Subcutaneous abdominal adipose tissue (tissue), 5 donors: Measurements from ENCODE around the gene TKFC.

Experiments
- H3K27ac ChIP-seq: one replicate; pipeline ENCODE4 v1.7.0; 2013; ENCODE audit warnings: low read depth, mild to moderate bottlenecking, inconsistent platforms, low read length, moderate library complexity
- H3K27me3 ChIP-seq, 5 donors: one replicate each; pipeline ENCODE4 v1.7.0; 2013; ENCODE audit warnings: low read length in 5 of 5, inconsistent platforms in 1 of 5; ENCODE audit not compliant: control insufficient read depth in 5 of 5, insufficient read depth in 4 of 5
- H3K36me3 ChIP-seq, 5 donors: one replicate each; pipeline ENCODE4 v1.7.0; 2013; ENCODE audit warnings: low read length in 5 of 5; ENCODE audit not compliant: control insufficient read depth in 5 of 5, insufficient read depth in 5 of 5
- H3K4me1 ChIP-seq, 5 donors: one replicate each; pipeline ENCODE4 v1.7.0; 2013; ENCODE audit warnings: low read length in 5 of 5, mild to moderate bottlenecking in 3 of 5, moderate library complexity in 1 of 5; ENCODE audit not compliant: control insufficient read depth in 5 of 5, insufficient read depth in 5 of 5
- H3K4me3 ChIP-seq, 5 donors: one replicate each; pipeline ENCODE4 v1.7.0; 2013; ENCODE audit warnings: low read length in 5 of 5, low read depth in 1 of 5
- H3K9ac ChIP-seq, 5 donors: one replicate each; pipeline ENCODE4 v1.7.0; 2013; ENCODE audit warnings: low read length in 5 of 5, mild to moderate bottlenecking in 4 of 5, moderate library complexity in 3 of 5
- H3K9me3 ChIP-seq, 5 donors: one replicate each; pipeline ENCODE4 v1.7.0; 2013; ENCODE audit warnings: low read length in 5 of 5; ENCODE audit not compliant: control insufficient read depth in 5 of 5
- donor health status: healthy.
- donor health status: healthy.
- donor health status: healthy.
- donor health status: healthy.
- donor health status: healthy.

The TKFC gene

DNA sequence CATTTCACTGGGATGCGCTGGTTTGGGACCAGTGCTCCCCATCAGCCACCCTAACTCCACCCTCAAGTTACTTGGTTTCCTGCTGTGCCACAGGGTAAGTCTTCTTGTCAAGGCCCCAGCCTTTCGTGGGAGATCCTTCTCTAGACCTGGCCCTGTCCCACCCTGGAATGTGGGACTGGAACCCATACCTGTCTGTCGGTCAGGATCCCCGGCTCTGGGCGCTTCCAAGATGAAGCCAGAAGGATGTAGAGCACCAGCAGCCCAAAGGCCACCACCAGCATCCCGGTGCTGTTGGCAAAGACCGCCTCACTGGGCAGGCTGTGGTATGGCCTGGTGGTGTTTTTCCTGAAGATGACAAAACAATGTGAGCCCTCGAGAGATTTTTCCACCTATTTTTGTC lies 17.8 kb downstream of the TKFC start:
- Histone ChIP-seq H3K9ac (peak overlapping the region in 1 of 5 donors; percentile 38), H3K36me3 (peaks cover 0 to 81% (median 63%) of the 10 kb centered on the region in 5 donors), H3K27ac (no peak overlapping the region)

DNA sequence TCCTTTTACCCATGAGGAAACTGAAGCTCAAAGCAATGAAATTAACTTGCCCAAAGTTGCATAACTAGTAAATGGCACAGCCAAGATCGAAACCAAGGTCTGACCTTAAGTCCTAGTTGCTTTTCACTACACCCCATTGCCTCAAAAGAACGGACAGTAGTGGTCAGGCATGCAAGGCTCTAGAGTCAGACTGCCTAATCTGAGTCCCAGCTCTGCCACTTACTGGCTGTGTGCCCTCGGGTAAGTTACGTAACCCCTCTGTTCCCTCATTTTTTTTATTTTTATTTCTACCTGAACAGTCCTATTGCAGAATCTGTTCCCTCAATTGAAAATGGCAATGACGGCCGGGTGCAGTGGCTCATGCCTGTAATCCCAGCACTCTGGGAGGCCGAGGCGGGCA lies 19.0 kb downstream of the TKFC start:
- Histone ChIP-seq H3K4me1 (peaks cover 0 to 16% (median 15%) of the 10 kb centered on the region in 5 donors), H3K9ac (no peak overlapping the region), H3K27me3 (no peaks in the 10 kb centered on the region), H3K27ac (no peak overlapping the region), H3K9me3 (no peaks in the 10 kb centered on the region), H3K36me3 (peaks cover 0 to 77% (median 60%) of the 10 kb centered on the region in 5 donors), H3K4me3 (no peak overlapping the region)

More for the DNA sequence above, 17.8 kb downstream of the TKFC start:
- Histone ChIP-seq H3K9me3 (no peaks in the 10 kb centered on the region), H3K27me3 (no peaks in the 10 kb centered on the region), H3K4me3 (no peak overlapping the region), H3K4me1 (peaks cover 0 to 12% (median 8%) of the 10 kb centered on the region in 5 donors)

- Histone ChIP-seq H3K9ac (no peak overlapping the region), H3K27ac (no peak overlapping the region), H3K36me3 (peaks cover 0 to 66% (median 55%) of the 10 kb centered on the region in 5 donors)
Observed at GRCh38 chr11:61353131-61354067, 20.4 kb downstream of the TKFC start.

GRCh38 chr11:61354208-61354607 lies 21.2 kb downstream of the TKFC start:
- H3K36me3 ChIP-seq: peaks cover 0 to 58% (median 47%) of the 10 kb centered on the region in 5 donors
- H3K9me3 ChIP-seq: no peaks in the 10 kb centered on the region
- H3K4me1 ChIP-seq: peaks cover 0 to 24% (median 19%) of the 10 kb centered on the region in 5 donors
- H3K27ac ChIP-seq: no peak overlapping the region
- H3K9ac ChIP-seq: no peak overlapping the region
- H3K4me3 ChIP-seq: no peak overlapping the region
- no peaks in the 10 kb centered on the region for H3K27me3 ChIP-seq

More at GRCh38 chr11:61353131-61354067, 20.4 kb downstream of the TKFC start:
- Histone ChIP-seq H3K9me3 (no peaks in the 10 kb centered on the region), H3K4me1 (peaks cover 0 to 22% (median 17%) of the 10 kb centered on the region in 5 donors), H3K27me3 (no peaks in the 10 kb centered on the region), H3K4me3 (no peak overlapping the region)

DNA sequence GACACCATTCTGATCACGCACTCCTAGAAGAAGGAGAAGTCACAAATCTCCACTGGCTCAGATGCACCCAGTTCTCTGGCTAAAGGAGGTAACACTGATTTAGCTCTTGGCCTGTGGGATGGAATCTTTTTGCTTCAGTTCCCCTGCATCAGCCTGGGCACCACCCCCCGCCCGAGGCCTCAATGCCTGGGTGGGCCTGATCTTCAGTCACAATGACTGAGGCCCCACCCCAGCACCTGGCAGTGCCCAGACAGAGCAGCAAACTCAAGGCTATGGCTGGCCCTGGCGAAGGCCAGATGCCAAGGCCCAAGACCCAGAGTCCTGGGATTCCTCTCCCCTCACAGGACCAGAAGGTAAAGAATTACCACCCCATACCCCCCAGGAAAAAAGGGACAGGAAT lies 23.7 kb downstream of the TKFC start:
- Histone ChIP-seq H3K36me3 (peaks cover 0 to 36% (median 26%) of the 10 kb centered on the region in 5 donors), H3K9ac (no peak overlapping the region), H3K27me3 (no peaks in the 10 kb centered on the region), H3K4me1 (peaks cover 7 to 47% (median 38%) of the 10 kb centered on the region in 5 donors), H3K9me3 (no peaks in the 10 kb centered on the region), H3K27ac (no peak overlapping the region), H3K4me3 (no peak overlapping the region)

GRCh38 chr11:61357233-61357893 lies 24.3 kb downstream of the TKFC start:
- Histone ChIP-seq H3K36me3 (peaks cover 0 to 30% (median 22%) of the 10 kb centered on the region in 5 donors), H3K27ac (no peak overlapping the region), H3K9me3 (no peaks in the 10 kb centered on the region), H3K27me3 (no peaks in the 10 kb centered on the region), H3K9ac (peak overlapping the region in 2 of 5 donors; percentile 1 to 32), H3K4me1 (peaks cover 7 to 49% (median 33%) of the 10 kb centered on the region in 5 donors), H3K4me3 (peak overlapping the region in 1 of 5 donors; percentile 10)

DNA sequence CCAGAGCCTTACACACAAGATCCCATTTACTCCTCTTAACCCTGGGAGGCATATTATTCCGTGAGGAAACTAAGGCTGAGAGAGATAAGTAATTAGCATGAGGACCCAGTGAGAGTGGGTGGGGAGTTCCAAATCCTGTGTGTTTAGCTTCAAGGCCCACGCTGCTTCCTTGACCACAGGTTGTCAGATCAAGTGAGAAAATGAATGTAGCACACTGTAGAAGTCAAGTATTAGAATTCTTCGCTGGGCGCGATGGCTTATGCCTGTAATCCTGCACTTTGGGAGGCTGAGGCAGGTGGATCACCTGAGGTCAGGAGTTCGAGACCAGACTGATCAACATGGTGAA lies 24.8 kb downstream of the TKFC start:
- Histone ChIP-seq H3K27ac (no peak overlapping the region), H3K36me3 (peaks cover 0 to 25% (median 18%) of the 10 kb centered on the region in 5 donors), H3K9me3 (no peaks in the 10 kb centered on the region), H3K4me1 (peaks cover 7 to 54% (median 36%) of the 10 kb centered on the region in 5 donors), H3K27me3 (no peaks in the 10 kb centered on the region), H3K9ac (peak overlapping the region in 1 of 5 donors; percentile 1), H3K4me3 (no peak overlapping the region)

DNA sequence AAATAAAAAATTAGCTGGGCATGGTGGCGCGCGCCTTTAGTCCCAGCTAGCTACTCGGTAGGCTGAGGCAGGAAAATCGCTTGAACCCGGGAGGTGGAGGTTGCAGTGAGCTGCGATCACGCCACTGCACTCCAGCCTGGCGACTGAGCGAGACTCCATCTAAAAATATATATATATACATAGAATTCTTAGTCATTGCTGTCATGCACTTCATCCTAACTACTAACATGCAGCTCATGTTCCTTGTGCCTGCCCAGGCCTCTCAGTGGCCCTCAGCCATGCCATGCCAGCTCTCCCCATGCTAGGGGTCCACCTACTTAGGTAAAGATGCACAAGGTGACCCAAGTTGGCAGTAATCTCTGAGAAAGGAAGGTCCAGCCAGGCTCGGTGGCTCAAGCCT lies 25.5 kb downstream of the TKFC start:
- H3K4me1 ChIP-seq: peaks cover 7 to 61% (median 43%) of the 10 kb centered on the region in 5 donors
- no peak overlapping the region for H3K4me3 ChIP-seq
- H3K27me3 ChIP-seq: no peaks in the 10 kb centered on the region
- no peaks in the 10 kb centered on the region for H3K9me3 ChIP-seq
- H3K9ac ChIP-seq: no peak overlapping the region
- H3K36me3 ChIP-seq: peaks cover under 1 to 18% (median 11%) of the 10 kb centered on the region in 5 donors
- no peak overlapping the region for H3K27ac ChIP-seq

DNA sequence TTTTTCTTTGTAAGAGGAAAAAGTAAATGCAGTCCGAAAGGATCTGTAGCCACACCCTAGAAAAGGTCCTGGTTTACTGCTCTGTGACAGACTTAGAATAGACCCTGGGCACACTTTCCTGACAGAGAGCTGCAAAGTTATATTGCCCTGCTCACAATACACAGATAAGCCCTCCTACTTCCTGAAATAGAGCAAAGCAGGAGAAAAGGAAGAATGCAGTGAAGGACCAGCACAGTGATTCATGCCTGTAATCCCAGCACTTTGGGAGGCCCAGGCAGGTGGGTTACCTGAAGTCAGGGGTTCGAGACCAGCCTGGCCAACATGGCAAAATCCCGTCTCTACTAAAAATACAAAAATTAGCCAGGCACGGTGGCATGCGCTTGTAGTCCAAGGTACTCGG lies 26.5 kb downstream of the TKFC start:
- Histone ChIP-seq H3K4me1 (peaks cover 7 to 63% (median 52%) of the 10 kb centered on the region in 5 donors), H3K9me3 (no peaks in the 10 kb centered on the region), H3K27me3 (no peaks in the 10 kb centered on the region), H3K4me3 (no peak overlapping the region), H3K27ac (no peak overlapping the region), H3K36me3 (peaks cover 6 to 20% (median 10%) of the 10 kb centered on the region in 5 donors), H3K9ac (no peak overlapping the region)
